Measurements from ENCODE around the gene LGALS14.

DNA sequence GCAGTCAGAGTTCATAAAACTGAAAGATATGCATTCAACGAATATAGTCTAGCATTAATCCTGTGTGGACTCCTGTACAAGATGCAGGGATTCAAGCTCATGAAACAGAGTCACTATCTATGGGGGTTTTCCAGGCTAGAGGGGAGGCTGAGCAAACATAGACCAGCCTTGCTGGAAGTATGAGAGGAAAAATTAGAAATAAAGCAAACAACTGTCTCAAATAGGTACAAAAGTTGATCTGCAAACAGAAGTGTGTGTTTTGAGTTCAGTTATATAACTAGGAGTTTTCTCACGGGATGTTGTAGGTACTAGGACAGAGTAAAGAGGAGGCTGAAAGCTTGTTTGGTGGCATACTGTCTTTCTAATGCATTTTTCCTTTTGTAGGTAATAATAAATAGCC is 8.5 kb upstream of the LGALS14 start:
- TF ChIP-seq, protein P1, sequence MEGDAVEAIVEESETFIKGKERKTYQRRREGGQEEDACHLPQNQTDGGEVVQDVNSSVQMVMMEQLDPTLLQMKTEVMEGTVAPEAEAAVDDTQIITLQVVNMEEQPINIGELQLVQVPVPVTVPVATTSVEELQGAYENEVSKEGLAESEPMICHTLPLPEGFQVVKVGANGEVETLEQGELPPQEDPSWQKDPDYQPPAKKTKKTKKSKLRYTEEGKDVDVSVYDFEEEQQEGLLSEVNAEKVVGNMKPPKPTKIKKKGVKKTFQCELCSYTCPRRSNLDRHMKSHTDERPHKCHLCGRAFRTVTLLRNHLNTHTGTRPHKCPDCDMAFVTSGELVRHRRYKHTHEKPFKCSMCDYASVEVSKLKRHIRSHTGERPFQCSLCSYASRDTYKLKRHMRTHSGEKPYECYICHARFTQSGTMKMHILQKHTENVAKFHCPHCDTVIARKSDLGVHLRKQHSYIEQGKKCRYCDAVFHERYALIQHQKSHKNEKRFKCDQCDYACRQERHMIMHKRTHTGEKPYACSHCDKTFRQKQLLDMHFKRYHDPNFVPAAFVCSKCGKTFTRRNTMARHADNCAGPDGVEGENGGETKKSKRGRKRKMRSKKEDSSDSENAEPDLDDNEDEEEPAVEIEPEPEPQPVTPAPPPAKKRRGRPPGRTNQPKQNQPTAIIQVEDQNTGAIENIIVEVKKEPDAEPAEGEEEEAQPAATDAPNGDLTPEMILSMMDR (conservative IDR thresholded peaks at IDR 0.05) = no peak
- no peak for TF ChIP-seq ZFX (IDR thresholded peaks at IDR 0.05)
